Liver (tissue), 9 donors: Measurements from ENCODE around the gene THADA. TPM values are rescaled to one million over a fixed set of nuclear protein-coding genes. Genes with fewer than 3 reads are reported as not detected.

Experiments used
- DNase-seq: peaks from one replicate; pipeline ENCODE4 v3.0.0-alpha.2; 2017; ENCODE audit warnings: low spot score
- H3K27ac ChIP-seq, 2 donors: one replicate each; pipeline ENCODE4 v1.7.0; 2013; ENCODE audit warnings: inconsistent platforms in 2 of 2, low read length in 2 of 2, control low read depth in 1 of 2, low read depth in 1 of 2, mild to moderate bottlenecking in 1 of 2
- H3K27me3 ChIP-seq, 4 donors: one replicate each; pipeline versions ENCODE4 v1.6.1 to v1.7.0; 2013; ENCODE audit warnings: low read length in 3 of 4, inconsistent platforms in 1 of 4, mild to moderate bottlenecking in 1 of 4, moderate library complexity in 1 of 4; ENCODE audit not compliant: control insufficient read depth in 4 of 4, insufficient read depth in 4 of 4
- H3K36me3 ChIP-seq, 4 donors: one replicate each; pipeline versions ENCODE4 v1.6.1 to v1.7.0; 2013; ENCODE audit warnings: low read length in 3 of 4, mild to moderate bottlenecking in 3 of 4, low read depth in 1 of 4, moderate library complexity in 1 of 4; ENCODE audit not compliant: control insufficient read depth in 4 of 4, insufficient read depth in 3 of 4
- H3K4me1 ChIP-seq, 4 donors: one replicate each; pipeline versions ENCODE4 v1.6.1 to v1.7.0; 2013; ENCODE audit warnings: low read length in 3 of 4, mild to moderate bottlenecking in 3 of 4, moderate library complexity in 1 of 4; ENCODE audit not compliant: control insufficient read depth in 4 of 4, insufficient read depth in 4 of 4
- H3K4me3 ChIP-seq, 3 donors: one replicate each; pipeline versions ENCODE4 v1.6.1 to v1.7.0; 2013; ENCODE audit warnings: low read length in 3 of 3, control low read depth in 1 of 3, low read depth in 1 of 3, mild to moderate bottlenecking in 1 of 3
- H3K9ac ChIP-seq, 2 donors: one replicate each; pipeline ENCODE4 v1.7.0; 2013; ENCODE audit warnings: low read length in 2 of 2, mild to moderate bottlenecking in 2 of 2, moderate library complexity in 2 of 2, control low read depth in 1 of 2, low read depth in 1 of 2
- H3K9me3 ChIP-seq, 4 donors: one replicate each; pipeline versions ENCODE4 v1.6.1 to v1.7.0; 2013; ENCODE audit warnings: low read length in 3 of 4; ENCODE audit not compliant: control insufficient read depth in 4 of 4
- EGR1 ChIP-seq, 2 donors: IDR thresholded peaks; 2 replicates each; pipeline ENCODE4 v1.6.1; 2016 to 2018; ENCODE audit warnings: antibody characterized with exemption in 2 of 2, low read depth in 2 of 2
- FOXA1 ChIP-seq: IDR thresholded peaks from 2 replicates; pipeline ENCODE4 v1.6.1; 2016; ENCODE audit warnings: antibody characterized with exemption
- FOXA2 ChIP-seq: IDR thresholded peaks from 2 replicates; pipeline ENCODE4 v1.6.1; 2016; ENCODE audit warnings: antibody characterized with exemption
- GABPA ChIP-seq, 2 donors: IDR thresholded peaks in 1 of 2; conservative IDR thresholded peaks in 1 of 2; 2 replicates each; pipeline ENCODE4 v1.6.1; 2016; ENCODE audit warnings: antibody characterized with exemption in 2 of 2, mild to moderate bottlenecking in 1 of 2, moderate library complexity in 1 of 2
- HNF4A ChIP-seq, 2 donors: conservative IDR thresholded peaks; 2 replicates each; pipeline ENCODE4 v1.6.1; 2016; ENCODE audit warnings: antibody characterized with exemption in 2 of 2, mild to moderate bottlenecking in 2 of 2
- HNF4G ChIP-seq: IDR thresholded peaks from 2 replicates; pipeline ENCODE4 v1.6.1; 2016; ENCODE audit warnings: antibody characterized with exemption
- JUND ChIP-seq, 2 donors: IDR thresholded peaks; 2 replicates each; pipeline ENCODE4 v1.6.1; 2016; ENCODE audit warnings: antibody characterized with exemption in 2 of 2
- MAX ChIP-seq: IDR thresholded peaks from 2 replicates; pipeline ENCODE4 v1.6.1; 2016; ENCODE audit warnings: antibody characterized with exemption
- NR2F2 ChIP-seq: IDR thresholded peaks from 2 replicates; pipeline ENCODE4 v1.6.1; 2016; ENCODE audit warnings: antibody characterized with exemption
- RAD21 ChIP-seq, 2 donors: IDR thresholded peaks; 2 replicates each; pipeline ENCODE4 v1.6.1; 2016; ENCODE audit warnings: antibody characterized with exemption in 2 of 2, mild to moderate bottlenecking in 2 of 2
- REST ChIP-seq: IDR thresholded peaks from 2 replicates; pipeline ENCODE4 v1.6.1; 2016; ENCODE audit warnings: antibody characterized with exemption, mild to moderate bottlenecking
- RXRA ChIP-seq, 2 donors: IDR thresholded peaks; 2 replicates each; pipeline ENCODE4 v1.6.1; 2017 to 2018; ENCODE audit warnings: antibody characterized with exemption in 2 of 2, mild to moderate bottlenecking in 1 of 2
- SP1 ChIP-seq: IDR thresholded peaks from 2 replicates; pipeline ENCODE4 v1.6.1; 2018; ENCODE audit warnings: antibody characterized with exemption, mild to moderate bottlenecking
- TAF1 ChIP-seq: conservative IDR thresholded peaks from 2 replicates; pipeline ENCODE4 v1.6.1; 2016; ENCODE audit warnings: antibody characterized with exemption, mild to moderate bottlenecking
- YY1 ChIP-seq: IDR thresholded peaks from 2 replicates; pipeline ENCODE4 v1.6.1; 2016; ENCODE audit warnings: antibody characterized with exemption, mild to moderate bottlenecking
- WGBS: extraction: QIAGEN DNeasy Blood & Tissue Kit; methylation state at CpG from one replicate; pipeline ENCODE4 v1.1.7; 2013; 5-methylcytosine and 5-hydroxymethylcytosine counted together
- polyA plus RNA-seq, 2 donors: library from polyadenylated mRNA; stranded (reverse) in 1 of 2; unstranded in 1 of 2; fragments of 200-250 nt in 1 of 2; fragments of >200 nt in 1 of 2; fragmentation: Nextera tagmentation in 1 of 2; extraction: Ambion mirVana in 1 of 2; gene quantifications; one replicate each; pipeline versions ENCODE4 v1.2.1 to v1.2.3, GENCODE V29; 2013 to 2015
- total RNA-seq, 2 donors: library from RNA; depleted of rRNA; stranded (reverse); fragments of >200 nt; gene quantifications; one replicate each; pipeline ENCODE4 v1.2.3, GENCODE V29; 2014
- TF ChIP-seq, protein P1 (sequence below): fragments of 150-350 bp; IDR thresholded peaks from 2 replicates; pipeline ENCODE4 v1.5.1; 2017; ENCODE audit warnings: improper control_type of control experiment, low read depth, low read length; ENCODE audit not compliant: missing input control
- TF ChIP-seq, protein P2 (sequence below): IDR thresholded peaks from 2 replicates; pipeline ENCODE4 v1.6.1; 2016; ENCODE audit warnings: antibody characterized with exemption
- TF ChIP-seq, protein P3 (sequence below): IDR thresholded peaks from 2 replicates; pipeline ENCODE4 v1.6.1; 2016; ENCODE audit warnings: antibody characterized with exemption
- donor health status: healthy.
- donor health status: healthy.
- donor health status: healthy.
- donor health status: healthy.
- donor health status: healthy.

The THADA gene
- total and polyA plus RNA-seq, 4 donors, result 12.0 to 37.2 (median 22.3) TPM

GRCh38 chr2:43372416-43373081, 223.3 kb downstream of the THADA start:
- 70% methylated on average over 8 of the region's 8 CpGs for WGBS
- Histone ChIP-seq H3K36me3 (no peaks in the 10 kb centered on the region), H3K9ac (no peak overlapping the region), H3K27me3 (no peaks in the 10 kb centered on the region), H3K4me3 (no peak overlapping the region), H3K27ac (peak overlapping the region; percentile 16 to 41), H3K4me1 (peaks cover 9 to 58% (median 46%) of the 10 kb centered on the region in 4 donors), H3K9me3 (no peaks in the 10 kb centered on the region)
- TF ChIP-seq GABPA (IDR thresholded peaks at IDR 0.05 in 1 of 2, conservative IDR thresholded peaks at IDR 0.05 in 1 of 2) (no peak), EGR1 (IDR thresholded peaks at IDR 0.05; ENCODE audit: low read depth in 2 of 2) (no peak), FOXA2 (no peak), SP1 (peak; percentile 31), HNF4A (conservative IDR thresholded peaks at IDR 0.05) (peak; percentile 72 to 76), HNF4G (peak; percentile 17), RAD21 (IDR thresholded peaks at IDR 0.05) (peak in 1 of 2 donors; percentile 23), FOXA1 (no peak), RXRA (IDR thresholded peaks at IDR 0.05) (peak; percentile 21 to 50)
- no peak for DNase-seq

DNA sequence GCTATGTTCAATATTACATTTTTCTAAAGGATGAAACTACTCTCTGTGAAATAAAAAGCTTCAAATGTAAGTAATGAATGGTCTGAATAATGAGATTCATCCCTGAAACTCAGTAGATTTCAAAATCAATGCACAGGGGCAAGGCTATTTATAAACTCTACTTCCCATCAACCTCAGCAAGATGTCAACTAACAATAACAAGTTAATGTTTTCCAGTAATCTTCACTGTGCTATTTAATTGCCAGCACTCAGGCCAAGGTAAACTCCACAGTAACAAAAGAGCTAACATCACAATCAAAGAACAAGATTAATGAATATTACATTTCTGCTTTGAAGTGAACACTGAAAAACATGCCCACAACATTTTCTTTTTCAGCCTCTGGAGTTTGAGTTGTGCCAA, 225.1 kb downstream of the THADA start:
- Histone ChIP-seq H3K36me3 (no peaks in the 10 kb centered on the region), H3K9ac (no peak overlapping the region), H3K9me3 (no peaks in the 10 kb centered on the region), H3K27me3 (no peaks in the 10 kb centered on the region), H3K4me3 (no peak overlapping the region), H3K4me1 (peaks cover 6 to 45% (median 32%) of the 10 kb centered on the region in 4 donors), H3K27ac (peak overlapping the region; percentile 21 to 79)
- TF ChIP-seq, protein P1, sequence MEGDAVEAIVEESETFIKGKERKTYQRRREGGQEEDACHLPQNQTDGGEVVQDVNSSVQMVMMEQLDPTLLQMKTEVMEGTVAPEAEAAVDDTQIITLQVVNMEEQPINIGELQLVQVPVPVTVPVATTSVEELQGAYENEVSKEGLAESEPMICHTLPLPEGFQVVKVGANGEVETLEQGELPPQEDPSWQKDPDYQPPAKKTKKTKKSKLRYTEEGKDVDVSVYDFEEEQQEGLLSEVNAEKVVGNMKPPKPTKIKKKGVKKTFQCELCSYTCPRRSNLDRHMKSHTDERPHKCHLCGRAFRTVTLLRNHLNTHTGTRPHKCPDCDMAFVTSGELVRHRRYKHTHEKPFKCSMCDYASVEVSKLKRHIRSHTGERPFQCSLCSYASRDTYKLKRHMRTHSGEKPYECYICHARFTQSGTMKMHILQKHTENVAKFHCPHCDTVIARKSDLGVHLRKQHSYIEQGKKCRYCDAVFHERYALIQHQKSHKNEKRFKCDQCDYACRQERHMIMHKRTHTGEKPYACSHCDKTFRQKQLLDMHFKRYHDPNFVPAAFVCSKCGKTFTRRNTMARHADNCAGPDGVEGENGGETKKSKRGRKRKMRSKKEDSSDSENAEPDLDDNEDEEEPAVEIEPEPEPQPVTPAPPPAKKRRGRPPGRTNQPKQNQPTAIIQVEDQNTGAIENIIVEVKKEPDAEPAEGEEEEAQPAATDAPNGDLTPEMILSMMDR, result no peak
- TF ChIP-seq FOXA1, result peak; percentile 79
- TF ChIP-seq GABPA (IDR thresholded peaks at IDR 0.05 in 1 of 2, conservative IDR thresholded peaks at IDR 0.05 in 1 of 2), result no peak
- TF ChIP-seq JUND (IDR thresholded peaks at IDR 0.05), result no peak
- TF ChIP-seq, protein P2, sequence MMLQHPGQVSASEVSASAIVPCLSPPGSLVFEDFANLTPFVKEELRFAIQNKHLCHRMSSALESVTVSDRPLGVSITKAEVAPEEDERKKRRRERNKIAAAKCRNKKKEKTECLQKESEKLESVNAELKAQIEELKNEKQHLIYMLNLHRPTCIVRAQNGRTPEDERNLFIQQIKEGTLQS, result no peak
- no peak for TF ChIP-seq TAF1
- TF ChIP-seq RXRA (IDR thresholded peaks at IDR 0.05), result peak; percentile 7 to 75
- TF ChIP-seq MAX, result peak; percentile 34
- TF ChIP-seq HNF4A (conservative IDR thresholded peaks at IDR 0.05), result peak; percentile 65 to 70
- TF ChIP-seq RAD21 (IDR thresholded peaks at IDR 0.05), result peak; percentile 20 to 60
- TF ChIP-seq, protein P3, sequence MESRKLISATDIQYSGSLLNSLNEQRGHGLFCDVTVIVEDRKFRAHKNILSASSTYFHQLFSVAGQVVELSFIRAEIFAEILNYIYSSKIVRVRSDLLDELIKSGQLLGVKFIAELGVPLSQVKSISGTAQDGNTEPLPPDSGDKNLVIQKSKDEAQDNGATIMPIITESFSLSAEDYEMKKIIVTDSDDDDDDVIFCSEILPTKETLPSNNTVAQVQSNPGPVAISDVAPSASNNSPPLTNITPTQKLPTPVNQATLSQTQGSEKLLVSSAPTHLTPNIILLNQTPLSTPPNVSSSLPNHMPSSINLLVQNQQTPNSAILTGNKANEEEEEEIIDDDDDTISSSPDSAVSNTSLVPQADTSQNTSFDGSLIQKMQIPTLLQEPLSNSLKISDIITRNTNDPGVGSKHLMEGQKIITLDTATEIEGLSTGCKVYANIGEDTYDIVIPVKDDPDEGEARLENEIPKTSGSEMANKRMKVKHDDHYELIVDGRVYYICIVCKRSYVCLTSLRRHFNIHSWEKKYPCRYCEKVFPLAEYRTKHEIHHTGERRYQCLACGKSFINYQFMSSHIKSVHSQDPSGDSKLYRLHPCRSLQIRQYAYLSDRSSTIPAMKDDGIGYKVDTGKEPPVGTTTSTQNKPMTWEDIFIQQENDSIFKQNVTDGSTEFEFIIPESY, result no peak
- peak; percentile 86 for TF ChIP-seq FOXA2
- peak; percentile 62 for TF ChIP-seq SP1
- TF ChIP-seq REST, result no peak
- peak; percentile 47 for TF ChIP-seq YY1
- no peak for TF ChIP-seq HNF4G
- TF ChIP-seq NR2F2, result no peak
- TF ChIP-seq EGR1 (IDR thresholded peaks at IDR 0.05; ENCODE audit: low read depth in 2 of 2), result no peak
- DNase-seq, result no peak
